Measurements from ENCODE around the gene B9D2. TPM values are rescaled to one million over a fixed set of nuclear protein-coding genes. Genes with fewer than 3 reads are reported as not detected.

Gene B9D2
- total and polyA plus RNA-seq, 2 donors (not counting 1 experiment from before 2014, with no cell fraction given), result 2.3 to 5.3 TPM

DNA sequence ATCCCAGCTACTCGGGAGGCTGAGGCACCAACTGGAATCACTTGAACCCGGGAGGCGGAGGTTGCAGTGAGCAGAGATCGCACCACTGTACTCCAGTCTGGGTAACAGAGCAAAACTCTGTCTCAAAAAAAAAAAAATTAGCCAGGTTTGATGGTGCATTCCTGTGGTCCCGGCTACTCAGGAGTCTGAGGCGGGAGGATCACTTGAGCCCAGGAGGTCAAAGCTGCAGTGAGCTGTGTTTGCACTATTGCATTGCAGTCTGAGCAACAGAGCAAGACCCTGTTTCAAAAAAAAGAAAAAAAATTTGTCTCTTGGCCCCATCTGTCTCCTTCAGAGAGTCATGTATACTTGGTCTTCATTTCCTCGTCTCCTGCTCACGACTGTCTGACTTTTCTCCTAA lies 52.3 kb downstream of the B9D2 start:
- H4K20me1 ChIP-seq (ENCODE audit: control insufficient read depth, extremely low read depth, insufficient read depth, low read length), result no peaks in the 10 kb centered on the region
- H3K4me3 ChIP-seq (replicated peaks in 1 of 4; ENCODE audit: control extremely low read depth in 1 of 4, insufficient read depth in 1 of 4, low read depth in 3 of 4, low read length in 4 of 4), result peak overlapping the region in 1 of 4 experiments; percentile 22
- H3K9me3 ChIP-seq (ENCODE audit: control insufficient read depth, insufficient read depth, low read depth, low read length), result no peaks in the 10 kb centered on the region
- peaks cover 8% of the 10 kb centered on the region for H3K4me1 ChIP-seq (ENCODE audit: control insufficient read depth, extremely low read depth, insufficient read depth, low read length)
- H3K27me3 ChIP-seq (ENCODE audit: control insufficient read depth, insufficient read depth, low read length), result no peaks in the 10 kb centered on the region
- no peak overlapping the region for H2AFZ ChIP-seq (ENCODE audit: low read length)
- DNase-seq (ENCODE audit: low read depth in 2 of 2), result peak in 1 of 2 donors; percentile 9
- H3K4me2 ChIP-seq (ENCODE audit: extremely low read depth, insufficient read depth, low read length), result no peak overlapping the region
- TF ChIP-seq, protein P1, sequence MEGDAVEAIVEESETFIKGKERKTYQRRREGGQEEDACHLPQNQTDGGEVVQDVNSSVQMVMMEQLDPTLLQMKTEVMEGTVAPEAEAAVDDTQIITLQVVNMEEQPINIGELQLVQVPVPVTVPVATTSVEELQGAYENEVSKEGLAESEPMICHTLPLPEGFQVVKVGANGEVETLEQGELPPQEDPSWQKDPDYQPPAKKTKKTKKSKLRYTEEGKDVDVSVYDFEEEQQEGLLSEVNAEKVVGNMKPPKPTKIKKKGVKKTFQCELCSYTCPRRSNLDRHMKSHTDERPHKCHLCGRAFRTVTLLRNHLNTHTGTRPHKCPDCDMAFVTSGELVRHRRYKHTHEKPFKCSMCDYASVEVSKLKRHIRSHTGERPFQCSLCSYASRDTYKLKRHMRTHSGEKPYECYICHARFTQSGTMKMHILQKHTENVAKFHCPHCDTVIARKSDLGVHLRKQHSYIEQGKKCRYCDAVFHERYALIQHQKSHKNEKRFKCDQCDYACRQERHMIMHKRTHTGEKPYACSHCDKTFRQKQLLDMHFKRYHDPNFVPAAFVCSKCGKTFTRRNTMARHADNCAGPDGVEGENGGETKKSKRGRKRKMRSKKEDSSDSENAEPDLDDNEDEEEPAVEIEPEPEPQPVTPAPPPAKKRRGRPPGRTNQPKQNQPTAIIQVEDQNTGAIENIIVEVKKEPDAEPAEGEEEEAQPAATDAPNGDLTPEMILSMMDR (conservative IDR thresholded peaks at IDR 0.05 in 1 of 2, IDR thresholded peaks at IDR 0.05 in 1 of 2; ENCODE audit: low read depth in 1 of 2, low read length in 2 of 2), result no peak
- no peak for TF ChIP-seq EZH2 (IDR thresholded peaks at IDR 0.05; ENCODE audit: low read length, missing control alignments)
- H3K27ac ChIP-seq (ENCODE audit: insufficient read depth, low read length), result no peak overlapping the region
- peaks cover 6% of the 10 kb centered on the region for H3K36me3 ChIP-seq (ENCODE audit: control insufficient read depth, insufficient read depth, low read length)
- peaks cover 19% of the 10 kb centered on the region for H3K79me2 ChIP-seq (ENCODE audit: control insufficient read depth, insufficient read depth, low read length)
- H3K9ac ChIP-seq (ENCODE audit: insufficient read depth, low read length), result no peak overlapping the region

DNA sequence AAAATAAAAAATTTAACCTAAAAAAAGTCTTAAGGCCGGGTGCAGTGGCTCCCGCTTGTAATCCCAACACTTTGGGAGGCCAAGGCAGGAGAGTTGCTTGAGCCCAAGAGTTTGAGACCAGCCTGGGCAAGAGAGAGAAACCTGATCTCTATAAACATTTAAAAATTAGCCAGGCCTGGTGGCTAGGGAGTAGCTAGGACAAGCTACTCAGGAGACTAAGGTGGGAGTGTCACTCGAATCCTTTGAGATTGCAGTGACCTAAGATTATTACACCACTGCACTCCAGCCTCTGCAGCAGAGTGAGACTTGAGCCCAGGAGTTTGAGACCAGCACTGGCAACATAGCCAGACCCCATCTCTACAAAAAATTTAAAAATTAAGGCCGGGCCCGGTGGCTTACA lies 52.9 kb downstream of the B9D2 start:
- peaks cover 19% of the 10 kb centered on the region for H3K79me2 ChIP-seq (ENCODE audit: control insufficient read depth, insufficient read depth, low read length)
- no peak for DNase-seq (ENCODE audit: low read depth in 2 of 2)
- TF ChIP-seq EZH2 (IDR thresholded peaks at IDR 0.05; ENCODE audit: low read length, missing control alignments), result no peak
- TF ChIP-seq, protein P1 (conservative IDR thresholded peaks at IDR 0.05 in 1 of 2, IDR thresholded peaks at IDR 0.05 in 1 of 2; ENCODE audit: low read depth in 1 of 2, low read length in 2 of 2), result no peak

DNA sequence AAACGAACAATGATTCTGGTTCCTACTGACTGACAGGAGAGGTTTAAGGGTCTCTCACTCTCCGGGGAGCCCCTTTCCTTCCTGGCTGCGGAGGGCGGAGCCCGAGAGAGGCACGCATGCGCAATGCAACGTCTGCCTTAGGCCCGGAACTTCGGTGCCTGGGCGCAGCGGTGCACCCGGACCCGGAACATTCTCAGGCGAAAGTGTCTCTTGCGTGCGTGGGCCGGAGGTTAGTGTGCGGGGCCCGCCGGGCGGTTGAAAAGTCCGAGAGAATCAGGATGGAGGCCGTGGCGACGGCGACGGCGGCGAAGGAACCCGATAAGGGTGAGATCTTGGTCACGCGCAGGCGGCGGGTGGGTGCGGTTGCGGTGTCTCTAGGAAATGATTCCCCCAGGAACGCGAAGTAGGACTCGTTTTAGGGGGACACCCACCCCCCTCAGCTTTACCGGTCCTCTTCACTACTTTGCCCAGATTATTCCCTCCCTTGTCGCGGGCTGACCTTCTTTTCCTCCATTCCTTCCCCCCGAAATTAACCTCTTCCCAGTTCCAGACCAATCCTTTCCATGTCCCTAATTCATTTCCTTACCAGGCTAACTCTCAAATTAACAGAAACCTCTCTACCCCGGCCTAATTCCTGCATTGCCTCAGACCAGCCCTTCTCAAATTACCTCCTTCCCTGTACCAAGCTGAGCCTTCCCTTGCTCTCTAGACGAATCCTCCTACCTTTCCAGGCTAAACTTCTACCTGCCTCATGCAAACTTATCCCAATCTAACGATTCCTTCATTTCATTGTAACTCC lies 53.7 kb downstream of the B9D2 start, which contains the start of gene CCDC97:
TSS of gene CCDC97 (plus strand) at position 140 of the 799 bp plus-strand sequence. CDS start at position 279, 139 bp downstream.
- TF ChIP-seq, protein P1 (conservative IDR thresholded peaks at IDR 0.05 in 1 of 2, IDR thresholded peaks at IDR 0.05 in 1 of 2; ENCODE audit: low read depth in 1 of 2, low read length in 2 of 2), result no peak
- TF ChIP-seq EZH2 (IDR thresholded peaks at IDR 0.05; ENCODE audit: low read length, missing control alignments), result no peak
- H3K36me3 ChIP-seq (ENCODE audit: control insufficient read depth, insufficient read depth, low read length), result peaks cover 12% of the 10 kb centered on the region
- peaks cover 8% of the 10 kb centered on the region for H3K4me1 ChIP-seq (ENCODE audit: control insufficient read depth, extremely low read depth, insufficient read depth, low read length)
- H3K79me2 ChIP-seq (ENCODE audit: control insufficient read depth, insufficient read depth, low read length), result peaks cover 19% of the 10 kb centered on the region
- peak within 1 kb of the TSS; percentile 95 for H3K9ac ChIP-seq (ENCODE audit: insufficient read depth, low read length)
- no peaks in the 10 kb centered on the region for H3K9me3 ChIP-seq (ENCODE audit: control insufficient read depth, insufficient read depth, low read depth, low read length)
- no peaks in the 10 kb centered on the region for H3K27me3 ChIP-seq (ENCODE audit: control insufficient read depth, insufficient read depth, low read length)
- peak within 1 kb of the TSS; percentile 57 for H2AFZ ChIP-seq (ENCODE audit: low read length)
- H3K4me3 ChIP-seq (replicated peaks in 1 of 4; ENCODE audit: control extremely low read depth in 1 of 4, insufficient read depth in 1 of 4, low read depth in 3 of 4, low read length in 4 of 4), result peak within 1 kb of the TSS; percentile 74 to 97 (median 84)
- peak within 1 kb of the TSS; percentile 83 for H3K4me2 ChIP-seq (ENCODE audit: extremely low read depth, insufficient read depth, low read length)
- H4K20me1 ChIP-seq (ENCODE audit: control insufficient read depth, extremely low read depth, insufficient read depth, low read length), result no peaks in the 10 kb centered on the region
- peak; percentile 83 to 92 for DNase-seq (ENCODE audit: low read depth in 2 of 2)
- peak within 1 kb of the TSS; percentile 95 for H3K27ac ChIP-seq (ENCODE audit: insufficient read depth, low read length)

More for the DNA sequence above, 52.9 kb downstream of the B9D2 start:
- Histone ChIP-seq H4K20me1 (ENCODE audit: control insufficient read depth, extremely low read depth, insufficient read depth, low read length) (no peaks in the 10 kb centered on the region), H3K9me3 (ENCODE audit: control insufficient read depth, insufficient read depth, low read depth, low read length) (no peaks in the 10 kb centered on the region), H3K4me1 (ENCODE audit: control insufficient read depth, extremely low read depth, insufficient read depth, low read length) (peaks cover 8% of the 10 kb centered on the region), H3K27ac (ENCODE audit: insufficient read depth, low read length) (peak overlapping the region; percentile 95), H2AFZ (ENCODE audit: low read length) (no peak overlapping the region), H3K9ac (ENCODE audit: insufficient read depth, low read length) (no peak overlapping the region), H3K36me3 (ENCODE audit: control insufficient read depth, insufficient read depth, low read length) (peaks cover 9% of the 10 kb centered on the region), H3K4me2 (ENCODE audit: extremely low read depth, insufficient read depth, low read length) (peak overlapping the region; percentile 82), H3K4me3 (replicated peaks in 1 of 4; ENCODE audit: control extremely low read depth in 1 of 4, insufficient read depth in 1 of 4, low read depth in 3 of 4, low read length in 4 of 4) (peak overlapping the region; percentile 22 to 97 (median 83)), H3K27me3 (ENCODE audit: control insufficient read depth, insufficient read depth, low read length) (no peaks in the 10 kb centered on the region)
